Loucy (cell line): ENCODE data around the gene WIPF2.

Experiments
- H2AFZ ChIP-seq: fragments of 200-600 bp; sonication (generic); 2 replicates; pipeline ENCODE4 v1.6.0; 2016; ENCODE audit warnings: antibody characterized with exemption, mild to moderate bottlenecking, low read length, moderate library complexity
- H3F3A ChIP-seq: fragments of 200-600 bp; 2 replicates; pipeline ENCODE4 v1.6.0; 2016; ENCODE audit warnings: antibody characterized with exemption, low read depth, mild to moderate bottlenecking
- H3K27me3 ChIP-seq: fragments of 200-600 bp; sonication (generic); 2 replicates; pipeline ENCODE4 v1.6.1; 2014; ENCODE audit warnings: low read length, mild to moderate bottlenecking; ENCODE audit not compliant: insufficient read depth, poor library complexity, severe bottlenecking
- H3K36me3 ChIP-seq: fragments of 200-600 bp; sonication (generic); 2 replicates; pipeline ENCODE4 v1.6.1; 2016; ENCODE audit warnings: low read length; ENCODE audit not compliant: insufficient read depth
- H3K4me1 ChIP-seq: fragments of 200-600 bp; sonication (generic); 2 replicates; pipeline ENCODE4 v1.5.1; 2014; ENCODE audit warnings: low read length, mild to moderate bottlenecking; ENCODE audit not compliant: insufficient read depth, poor library complexity, severe bottlenecking
- H3K4me2 ChIP-seq: fragments of 200-600 bp; sonication (generic); 2 replicates; pipeline ENCODE4 v1.6.0; 2014; ENCODE audit warnings: antibody characterized with exemption, low read length, low read depth, mild to moderate bottlenecking; ENCODE audit not compliant: poor library complexity, severe bottlenecking
- H3K4me3 ChIP-seq: fragments of 200-600 bp; sonication (generic); 2 replicates; pipeline ENCODE4 v1.5.1; 2014; ENCODE audit warnings: low read length, mild to moderate bottlenecking, mixed read lengths; ENCODE audit not compliant: poor library complexity, severe bottlenecking
- H3K79me2 ChIP-seq: fragments of 200-600 bp; sonication (generic); 2 replicates; pipeline ENCODE4 v1.6.1; 2014; ENCODE audit warnings: low read length; ENCODE audit not compliant: insufficient read depth
- H3K9ac ChIP-seq: fragments of 200-600 bp; sonication (generic); 2 replicates; pipeline ENCODE4 v1.6.0; 2014; ENCODE audit warnings: mild to moderate bottlenecking, low read depth, low read length, moderate library complexity; ENCODE audit not compliant: poor library complexity, severe bottlenecking
- H3K9me2 ChIP-seq: fragments of 200-600 bp; sonication (generic); replicated peaks from 2 replicates; pipeline ENCODE4 v1.6.1; 2016; ENCODE audit warnings: low read depth, low read length, mixed read lengths
- H3K9me3 ChIP-seq: fragments of 200-600 bp; sonication (generic); 2 replicates; pipeline ENCODE4 v1.6.1; 2014; ENCODE audit warnings: mild to moderate bottlenecking, antibody characterized with exemption, low read length, low read depth; ENCODE audit not compliant: insufficient read depth
- H4K20me1 ChIP-seq: fragments of 200-600 bp; sonication (generic); 2 replicates; pipeline ENCODE4 v1.6.0; 2014; ENCODE audit warnings: antibody characterized with exemption, low read length, mild to moderate bottlenecking; ENCODE audit not compliant: insufficient read depth, poor library complexity, severe bottlenecking
- CTCF ChIP-seq: fragments of 200-600 bp; sonication (generic); conservative IDR thresholded peaks from 2 replicates; pipeline ENCODE4 v1.5.1; 2014; ENCODE audit warnings: mild to moderate bottlenecking, antibody characterized with exemption, low read length
- EZH2phosphoT487 ChIP-seq: fragments of 200-600 bp; IDR thresholded peaks from 2 replicates; pipeline ENCODE4 v1.6.1; 2018; ENCODE audit warnings: antibody characterized with exemption, mild to moderate bottlenecking, moderate library complexity, borderline replicate concordance

Gene WIPF2

DNA sequence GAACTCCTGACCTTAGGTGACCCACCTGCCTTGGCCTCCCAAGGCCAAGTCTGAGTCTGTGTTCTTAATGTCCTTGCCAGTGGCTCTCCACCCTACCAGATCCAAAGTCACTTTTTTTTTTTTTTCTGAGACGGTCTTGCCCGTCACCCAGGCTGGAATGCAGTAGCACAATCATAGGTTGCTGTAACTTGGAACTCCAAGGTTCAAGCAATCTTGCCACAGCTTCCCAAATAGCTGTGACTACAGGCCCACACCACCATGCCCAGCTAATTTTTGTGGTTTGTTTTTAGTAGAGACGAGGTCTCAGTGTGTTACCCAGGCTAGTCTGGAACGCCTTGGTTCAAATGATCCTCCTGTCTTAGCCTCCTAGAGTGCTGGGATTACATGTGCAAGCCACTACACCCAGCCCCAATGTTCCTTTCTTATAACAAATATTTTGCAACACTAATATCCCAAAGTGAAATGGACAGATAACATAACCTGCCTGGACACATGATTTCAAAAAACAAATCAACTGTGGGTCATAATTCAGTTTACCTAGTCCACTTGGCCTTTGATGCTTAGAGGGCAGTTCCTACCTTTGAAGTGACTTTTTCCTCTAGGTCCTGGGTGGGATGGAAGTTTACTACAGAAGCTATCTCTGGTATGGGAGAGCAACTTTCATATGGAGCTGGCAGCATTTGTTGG is 45.9 kb upstream of the WIPF2 start:
- TF ChIP-seq CTCF (no peak), EZH2phosphoT487 (no peak)
- no peaks in the 10 kb centered on the region for H4K20me1 ChIP-seq
- H3K9ac ChIP-seq: no peak overlapping the region
- no peak overlapping the region for H3K4me3 ChIP-seq
- no peak overlapping the region for H2AFZ ChIP-seq
- H3F3A ChIP-seq: no peaks in the 10 kb centered on the region
- peaks cover 69% of the 10 kb centered on the region for H3K36me3 ChIP-seq
- no peaks in the 10 kb centered on the region for H3K9me2 ChIP-seq
- no peaks in the 10 kb centered on the region for H3K79me2 ChIP-seq
- H3K9me3 ChIP-seq: no peaks in the 10 kb centered on the region
- no peaks in the 10 kb centered on the region for H3K27me3 ChIP-seq
- H3K4me2 ChIP-seq: no peak overlapping the region
- H3K4me1 ChIP-seq: no peaks in the 10 kb centered on the region

- Histone ChIP-seq H2AFZ (no peak overlapping the region), H3K4me3 (no peak overlapping the region), H4K20me1 (no peaks in the 10 kb centered on the region), H3K9me2 (no peaks in the 10 kb centered on the region), H3K27me3 (no peaks in the 10 kb centered on the region), H3K36me3 (peaks cover 68% of the 10 kb centered on the region; the same call in 1 of the 2 replicates), H3F3A (no peaks in the 10 kb centered on the region), H3K9me3 (no peaks in the 10 kb centered on the region), H3K4me1 (no peaks in the 10 kb centered on the region), H3K4me2 (no peak overlapping the region), H3K79me2 (no peaks in the 10 kb centered on the region), H3K9ac (no peak overlapping the region)
- TF ChIP-seq EZH2phosphoT487 (no peak), CTCF (no peak)
These were observed 45.3 kb upstream of the WIPF2 start for GRCh38 chr17:40173778-40174135.

- H3K9me2 ChIP-seq: no peaks in the 10 kb centered on the region
- no peaks in the 10 kb centered on the region for H3F3A ChIP-seq
- no peaks in the 10 kb centered on the region for H3K9me3 ChIP-seq
- H3K27me3 ChIP-seq: no peaks in the 10 kb centered on the region
- TF ChIP-seq CTCF: no peak
- TF ChIP-seq EZH2phosphoT487: no peak
- no peak overlapping the region for H2AFZ ChIP-seq
- peaks cover 61% of the 10 kb centered on the region; the same call in 1 of the 2 replicates for H3K36me3 ChIP-seq
- no peak overlapping the region for H3K4me3 ChIP-seq
- no peak overlapping the region for H3K4me2 ChIP-seq
- no peak overlapping the region for H3K9ac ChIP-seq
- H3K4me1 ChIP-seq: no peaks in the 10 kb centered on the region
- H4K20me1 ChIP-seq: no peaks in the 10 kb centered on the region
- H3K79me2 ChIP-seq: no peaks in the 10 kb centered on the region
These were observed 44.6 kb upstream of the WIPF2 start for GRCh38 chr17:40174514-40174913.
